Measurements from ENCODE around the gene ZFPL1.

GRCh38 chr11:65083134-65083833 is 738 bp upstream of the ZFPL1 start:
- TF ChIP-seq CTCF (IDR thresholded peaks at IDR 0.05 in 4 of 5, conservative IDR thresholded peaks at IDR 0.05 in 1 of 5): no peak
- TF ChIP-seq POLR2A (IDR thresholded peaks at IDR 0.05): no peak
